HG02763 (cell line): ENCODE data around the gene CTSF.
"Not testable (repeated sequence)": the region's sequence is repeated elsewhere in the genome, so short reads cannot be mapped to it uniquely, and the experiment has no call there.

ENCODE experiments used
- ATAC-seq: cut with Tn5 transposase; IDR thresholded peaks from one replicate; pipeline ENCODE4 v1.9.1; 2021; ENCODE audit warnings: mild to moderate bottlenecking, moderate library complexity; ENCODE audit not compliant: unreplicated experiment

CTSF gene

GRCh38 chr11:66540598-66540997 is 27.8 kb downstream of the CTSF start:
- ATAC-seq = not testable (repeated sequence)

- ATAC-seq = no peak
These were observed 28.6 kb downstream of the CTSF start for GRCh38 chr11:66539870-66540213.

GRCh38 chr11:66539170-66539869 is 29.1 kb downstream of the CTSF start:
- no peak for ATAC-seq

GRCh38 chr11:66532784-66533183 is 35.6 kb downstream of the CTSF start:
- ATAC-seq = no peak

GRCh38 chr11:66531841-66532240 is 36.6 kb downstream of the CTSF start:
- ATAC-seq = no peak

GRCh38 chr11:66530927-66531709 is 37.3 kb downstream of the CTSF start:
- no peak for ATAC-seq

- no peak for ATAC-seq
These were observed 38.8 kb downstream of the CTSF start for GRCh38 chr11:66529655-66530054.

GRCh38 chr11:66529069-66529468 is 39.3 kb downstream of the CTSF start:
- no peak for ATAC-seq

- ATAC-seq = no peak
These were observed 43.9 kb downstream of the CTSF start for GRCh38 chr11:66524304-66525040.

- ATAC-seq = no peak
These were observed 44.8 kb downstream of the CTSF start for GRCh38 chr11:66523611-66524010.
